Measurements from ENCODE around the gene CDC5L. TPM values are rescaled to one million over a fixed set of nuclear protein-coding genes. Genes with fewer than 3 reads are reported as not detected.
A peak's percentile ranks its signal among the peaks of the same experiment; 100 is the strongest.

Gene CDC5L
- total and polyA plus RNA-seq, 2 experiments from 2014 or later, result 15.9 to 20.4 TPM

- no peaks in the 10 kb centered on the region for H3K9me2 ChIP-seq (ENCODE audit: insufficient read depth)
- H3F3A ChIP-seq (ENCODE audit: insufficient read depth), result no peaks in the 10 kb centered on the region
- no peaks in the 10 kb centered on the region for H3K27me3 ChIP-seq (replicated peaks; ENCODE audit: insufficient read depth)
- no peak overlapping the region for H2AFZ ChIP-seq
- no peak for DNase-seq
- no peak overlapping the region for H3K4me3 ChIP-seq
- no peaks in the 10 kb centered on the region for H3K79me2 ChIP-seq (ENCODE audit: insufficient read depth)
- in situ Hi-C loops (cut with MboI), result no loop called here
- 85 to 89% methylated on average over 14 to 15 of the region's 15 CpGs for WGBS, 2 experiments (ENCODE audit: low coverage in 1 of 2, low lambda C conversion rate in 2 of 2, missing lambda C conversion rate in 2 of 2)
- H4K20me1 ChIP-seq (ENCODE audit: insufficient read depth), result no peaks in the 10 kb centered on the region
- TF ChIP-seq EZH2 (IDR thresholded peaks at IDR 0.05; ENCODE audit: insufficient read depth, poor library complexity, severe bottlenecking) (no peak), EZH2phosphoT487 (IDR thresholded peaks at IDR 0.05; ENCODE audit: insufficient read depth, low read depth) (no peak)
- no peak overlapping the region for H3K27ac ChIP-seq
- H3K4me1 ChIP-seq (ENCODE audit: insufficient read depth), result peaks cover 10% of the 10 kb centered on the region
- no peaks in the 10 kb centered on the region for H3K36me3 ChIP-seq (ENCODE audit: low read depth)
- no peaks in the 10 kb centered on the region for H3K9me3 ChIP-seq (ENCODE audit: low read depth)
- H3K9ac ChIP-seq, result no peak overlapping the region
- H3K4me2 ChIP-seq (ENCODE audit: unreplicated experiment), result no peak overlapping the region
Observed at GRCh38 chr6:44462335-44462734, 74.8 kb downstream of the CDC5L start.

GRCh38 chr6:44462797-44463727 is 75.6 kb downstream of the CDC5L start:
- Histone ChIP-seq H3K9me3 (ENCODE audit: low read depth) (no peaks in the 10 kb centered on the region), H3K4me1 (ENCODE audit: insufficient read depth) (peaks cover 10% of the 10 kb centered on the region), H3K27me3 (replicated peaks; ENCODE audit: insufficient read depth) (no peaks in the 10 kb centered on the region), H3K9ac (no peak overlapping the region), H3K9me2 (ENCODE audit: insufficient read depth) (no peaks in the 10 kb centered on the region), H3F3A (ENCODE audit: insufficient read depth) (no peaks in the 10 kb centered on the region), H2AFZ (no peak overlapping the region), H4K20me1 (ENCODE audit: insufficient read depth) (no peaks in the 10 kb centered on the region), H3K4me3 (no peak overlapping the region), H3K79me2 (ENCODE audit: insufficient read depth) (no peaks in the 10 kb centered on the region), H3K36me3 (ENCODE audit: low read depth) (no peaks in the 10 kb centered on the region), H3K4me2 (ENCODE audit: unreplicated experiment) (no peak overlapping the region), H3K27ac (no peak overlapping the region)
- in situ Hi-C loops (cut with MboI), result no loop called here
- TF ChIP-seq EZH2 (IDR thresholded peaks at IDR 0.05; ENCODE audit: insufficient read depth, poor library complexity, severe bottlenecking) (no peak), EZH2phosphoT487 (IDR thresholded peaks at IDR 0.05; ENCODE audit: insufficient read depth, low read depth) (no peak)
- no peak for DNase-seq
- WGBS, 2 experiments (ENCODE audit: low coverage in 1 of 2, low lambda C conversion rate in 2 of 2, missing lambda C conversion rate in 2 of 2), result 87 to 93% methylated on average over 13 of the region's 13 CpGs

GRCh38 chr6:44463728-44464450 is 76.4 kb downstream of the CDC5L start:
- Histone ChIP-seq H3K9me2 (ENCODE audit: insufficient read depth) (no peaks in the 10 kb centered on the region), H4K20me1 (ENCODE audit: insufficient read depth) (no peaks in the 10 kb centered on the region), H2AFZ (no peak overlapping the region), H3F3A (ENCODE audit: insufficient read depth) (no peaks in the 10 kb centered on the region), H3K27me3 (replicated peaks; ENCODE audit: insufficient read depth) (no peaks in the 10 kb centered on the region), H3K4me2 (ENCODE audit: unreplicated experiment) (no peak overlapping the region), H3K4me1 (ENCODE audit: insufficient read depth) (peaks cover 10% of the 10 kb centered on the region), H3K9ac (no peak overlapping the region), H3K79me2 (ENCODE audit: insufficient read depth) (no peaks in the 10 kb centered on the region), H3K4me3 (no peak overlapping the region), H3K36me3 (ENCODE audit: low read depth) (no peaks in the 10 kb centered on the region), H3K27ac (no peak overlapping the region), H3K9me3 (ENCODE audit: low read depth) (no peaks in the 10 kb centered on the region)
- TF ChIP-seq EZH2phosphoT487 (IDR thresholded peaks at IDR 0.05; ENCODE audit: insufficient read depth, low read depth) (no peak), EZH2 (IDR thresholded peaks at IDR 0.05; ENCODE audit: insufficient read depth, poor library complexity, severe bottlenecking) (no peak)
- 94 to 95% methylated on average over 11 of the region's 11 CpGs for WGBS, 2 experiments (ENCODE audit: low coverage in 1 of 2, low lambda C conversion rate in 2 of 2, missing lambda C conversion rate in 2 of 2)
- no peak for DNase-seq
- in situ Hi-C loops (cut with MboI), result no loop called here

GRCh38 chr6:44464527-44465310 is 77.2 kb downstream of the CDC5L start:
- 88 to 90% methylated on average over 13 of the region's 13 CpGs for WGBS, 2 experiments (ENCODE audit: low coverage in 1 of 2, low lambda C conversion rate in 2 of 2, missing lambda C conversion rate in 2 of 2)
- Histone ChIP-seq H3K4me2 (ENCODE audit: unreplicated experiment) (peak overlapping the region; percentile 35), H3K4me1 (ENCODE audit: insufficient read depth) (peaks cover 10% of the 10 kb centered on the region), H3K36me3 (ENCODE audit: low read depth) (no peaks in the 10 kb centered on the region), H2AFZ (no peak overlapping the region), H3K79me2 (ENCODE audit: insufficient read depth) (no peaks in the 10 kb centered on the region), H3F3A (ENCODE audit: insufficient read depth) (no peaks in the 10 kb centered on the region), H3K9me2 (ENCODE audit: insufficient read depth) (no peaks in the 10 kb centered on the region), H3K27me3 (replicated peaks; ENCODE audit: insufficient read depth) (no peaks in the 10 kb centered on the region), H3K4me3 (no peak overlapping the region), H3K9me3 (ENCODE audit: low read depth) (no peaks in the 10 kb centered on the region), H4K20me1 (ENCODE audit: insufficient read depth) (no peaks in the 10 kb centered on the region), H3K9ac (no peak overlapping the region), H3K27ac (no peak overlapping the region)
- in situ Hi-C loops (cut with MboI), result no loop called here
- TF ChIP-seq EZH2 (IDR thresholded peaks at IDR 0.05; ENCODE audit: insufficient read depth, poor library complexity, severe bottlenecking) (no peak), EZH2phosphoT487 (IDR thresholded peaks at IDR 0.05; ENCODE audit: insufficient read depth, low read depth) (no peak)
- DNase-seq, result peak; percentile 50

All from GM23248 (cell line).